SW480 (cell line): ENCODE data around the gene KRT32.

Experiments used
- DNase-seq: peaks from one replicate; pipeline ENCODE4 v3.0.0-alpha.2; 2016; ENCODE audit warnings: low spot score

The KRT32 gene

GRCh38 chr17:41466988-41467387, at the start of gene KRT32:
TSS of gene KRT32 (minus strand) at chr17:41467386. CDS start at chr17:41467325, 61 bp downstream.
- no peak for DNase-seq

DNA sequence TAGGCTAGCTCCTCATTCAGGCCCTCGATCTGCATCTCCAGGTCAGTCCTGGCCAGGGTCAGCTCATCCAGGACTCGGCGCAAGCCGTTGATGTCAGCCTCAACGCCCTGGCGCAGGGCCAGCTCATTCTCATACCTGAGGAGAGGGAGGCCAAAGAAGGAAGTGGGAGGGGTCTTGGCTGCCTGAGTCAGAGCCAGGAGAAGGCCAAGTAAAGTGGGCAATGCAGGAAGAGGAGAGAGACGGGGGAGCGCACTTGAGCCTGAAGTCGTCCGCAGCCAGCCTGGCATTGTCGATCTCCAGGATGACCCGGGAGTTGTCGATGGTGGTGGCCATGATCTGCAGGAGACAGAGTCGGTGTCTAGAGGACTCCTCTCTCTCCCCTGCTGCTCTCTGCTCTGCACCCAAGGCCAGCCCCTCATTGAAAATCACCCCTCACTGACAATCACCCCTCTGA, 49.7 kb upstream of the KRT32 start:
- no peak for DNase-seq

GRCh38 chr17:41516147-41516829, 49.1 kb upstream of the KRT32 start:
- no peak for DNase-seq

GRCh38 chr17:41513168-41513547, 46.0 kb upstream of the KRT32 start:
- DNase-seq = no peak

GRCh38 chr17:41512546-41513167, 45.5 kb upstream of the KRT32 start:
- no peak for DNase-seq

- DNase-seq = no peak
These were observed 44.5 kb upstream of the KRT32 start for GRCh38 chr17:41511716-41512115.

DNA sequence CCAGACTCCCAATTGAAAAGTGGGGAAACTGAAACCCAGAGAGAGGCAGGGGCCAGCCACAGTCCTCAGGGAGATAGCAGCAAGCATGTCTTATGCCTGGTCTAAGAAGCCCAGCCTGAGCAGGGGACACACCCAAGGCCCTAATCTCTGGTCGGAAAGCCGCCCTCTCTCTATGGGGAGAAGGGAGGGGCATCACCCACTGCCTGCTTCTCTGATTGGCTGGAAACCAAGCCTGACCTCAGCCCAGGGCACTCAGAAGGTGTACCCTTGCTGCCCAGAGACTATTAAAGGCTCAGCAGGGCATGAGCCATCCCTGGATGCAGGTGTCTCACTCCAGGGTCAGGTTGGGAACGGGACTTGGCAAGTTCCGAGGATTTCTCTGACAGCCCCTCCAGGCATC, 43.9 kb upstream of the KRT32 start:
- DNase-seq = no peak

DNA sequence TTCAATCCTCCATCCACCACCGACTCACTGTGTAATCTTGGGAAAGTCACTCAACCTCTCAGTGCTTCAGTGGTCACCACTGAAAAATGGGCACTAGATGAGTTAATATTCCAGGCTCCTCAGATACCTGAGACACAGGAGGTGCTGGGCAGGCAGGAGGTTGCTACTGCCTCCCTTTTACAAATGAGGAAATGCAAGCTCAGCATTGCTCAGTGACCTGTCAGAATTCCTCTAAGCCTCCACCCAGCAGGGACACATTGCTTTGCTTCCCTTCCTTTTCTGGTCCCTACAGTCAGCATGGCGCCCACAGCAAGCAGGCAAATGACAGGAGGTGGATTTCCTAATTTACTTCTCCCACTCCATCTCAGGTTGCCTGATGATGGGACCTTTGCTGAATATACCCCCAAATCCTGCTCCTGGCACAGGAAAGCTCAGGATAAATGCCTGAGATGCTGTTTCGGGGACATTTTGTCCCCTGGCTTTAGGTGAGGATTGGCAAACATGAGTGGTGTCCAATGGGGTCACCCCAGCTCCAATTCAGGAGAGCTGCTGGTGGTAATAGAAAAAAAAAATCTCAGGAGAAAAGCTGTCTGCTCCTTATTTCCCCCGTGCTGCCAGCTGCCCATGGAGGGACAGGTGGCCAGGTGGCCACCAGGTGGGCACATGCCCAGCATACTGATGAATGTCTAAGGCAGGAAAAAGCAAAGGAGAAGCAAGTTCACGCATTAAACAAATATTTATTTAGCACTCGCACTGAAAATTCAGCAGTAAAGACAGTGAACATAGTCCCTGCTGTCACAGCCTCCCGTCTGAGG, 43.3 kb upstream of the KRT32 start:
- no peak for DNase-seq

- no peak for DNase-seq
These were observed 40.2 kb upstream of the KRT32 start for GRCh38 chr17:41507315-41507880.

- peak; percentile 78 for DNase-seq
These were observed 38.9 kb upstream of the KRT32 start for GRCh38 chr17:41505809-41506767.

DNA sequence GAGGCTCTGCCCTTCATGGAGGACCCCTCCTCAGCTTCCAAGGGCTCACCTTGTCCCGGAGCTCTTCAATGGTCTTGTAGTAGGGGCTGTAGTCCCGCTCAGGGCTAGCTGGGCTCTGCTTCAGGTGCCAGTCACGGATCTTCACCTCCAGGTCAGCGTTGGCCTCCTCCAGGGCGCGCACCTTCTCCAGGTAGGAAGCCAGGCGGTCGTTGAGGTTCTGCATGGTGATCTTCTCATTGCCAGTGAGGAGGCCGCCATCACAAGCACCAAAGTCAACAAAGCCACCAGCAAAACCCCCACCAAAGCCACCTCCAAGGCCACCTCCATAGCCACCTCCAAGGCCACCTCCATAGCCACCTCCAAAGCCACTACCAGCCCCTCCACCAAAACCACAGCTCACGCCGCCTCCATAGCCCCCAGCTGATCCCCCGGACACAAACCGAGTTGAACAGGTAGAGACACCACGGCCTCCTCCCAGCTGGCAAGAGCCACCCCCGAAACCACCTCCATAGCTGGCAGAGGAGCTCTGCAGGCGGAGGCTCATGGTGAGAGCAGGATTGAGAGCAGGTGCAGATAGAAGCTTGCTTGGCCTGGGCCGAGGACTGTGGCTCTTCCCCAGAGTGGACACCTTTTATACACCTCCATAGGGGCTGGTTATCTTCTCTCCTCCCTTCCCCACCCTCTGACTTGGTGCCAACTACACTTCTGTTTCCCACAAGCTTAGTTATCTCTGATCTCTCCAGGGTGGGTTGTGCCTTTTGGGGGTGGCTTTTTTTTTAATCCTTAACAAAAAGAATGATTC, 38.0 kb upstream of the KRT32 start, which contains the start of gene KRT13:
Gene KRT13, minus strand, starts transcription at position 606 of the 802 bp plus-strand sequence. Its CDS starts 62 bp downstream, at position 544.
- DNase-seq = peak; percentile 62

DNA sequence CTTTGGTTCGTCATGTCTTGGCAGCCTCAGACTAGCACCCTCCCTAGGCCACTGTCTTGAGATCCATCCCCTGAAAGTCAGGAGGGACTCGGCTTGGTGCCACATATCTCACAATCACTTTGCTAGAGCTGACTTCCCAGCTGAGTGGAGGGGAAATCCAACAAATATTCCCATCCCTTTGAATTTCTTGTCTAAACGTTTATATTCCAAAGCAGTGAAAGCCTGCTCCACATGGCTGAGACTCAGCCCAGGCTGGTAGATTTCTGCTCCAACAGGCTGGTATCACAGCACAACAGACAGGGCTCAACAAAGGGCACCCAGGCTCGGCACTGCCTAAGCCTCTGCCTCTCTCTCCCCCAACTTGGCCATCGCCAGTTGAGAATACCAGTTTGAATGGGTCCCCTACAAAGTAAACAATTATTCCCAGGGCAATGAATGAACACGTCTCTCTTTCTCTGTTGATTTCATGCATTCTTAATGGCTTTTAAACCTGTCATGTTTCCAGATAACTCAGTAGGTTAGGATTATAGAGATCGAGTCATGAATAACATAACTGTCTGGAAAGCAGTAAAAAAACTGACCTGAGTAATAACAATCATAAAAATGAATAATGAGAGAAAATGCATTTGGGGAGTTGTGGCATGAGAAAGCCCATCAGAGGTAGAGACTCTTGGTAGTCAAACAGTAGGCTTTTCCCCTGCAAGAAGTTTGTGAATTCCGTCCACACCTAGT, 37.2 kb upstream of the KRT32 start:
- no peak for DNase-seq

DNA sequence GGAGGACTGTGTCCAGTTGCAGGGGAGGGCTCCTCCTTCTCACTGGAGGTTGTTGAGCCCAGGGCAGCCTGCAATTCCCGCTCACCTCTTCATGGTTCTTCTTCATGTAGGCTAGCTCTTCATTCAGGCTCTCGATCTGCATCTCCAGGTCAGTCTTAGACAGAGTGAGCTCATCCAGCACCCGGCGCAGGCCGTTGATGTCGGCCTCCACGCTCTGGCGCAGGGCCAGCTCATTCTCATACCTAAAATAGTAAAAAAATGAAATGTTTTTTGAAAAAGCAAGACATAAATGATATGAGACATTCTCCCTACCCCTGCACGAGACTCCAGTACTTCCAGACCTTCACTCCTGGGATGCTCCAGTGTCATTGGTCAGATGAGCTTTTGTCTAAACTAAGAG, 36.0 kb upstream of the KRT32 start:
- no peak for DNase-seq

- DNase-seq = peak; percentile 83
These were observed 33.1 kb upstream of the KRT32 start for GRCh38 chr17:41500131-41500911.

DNA sequence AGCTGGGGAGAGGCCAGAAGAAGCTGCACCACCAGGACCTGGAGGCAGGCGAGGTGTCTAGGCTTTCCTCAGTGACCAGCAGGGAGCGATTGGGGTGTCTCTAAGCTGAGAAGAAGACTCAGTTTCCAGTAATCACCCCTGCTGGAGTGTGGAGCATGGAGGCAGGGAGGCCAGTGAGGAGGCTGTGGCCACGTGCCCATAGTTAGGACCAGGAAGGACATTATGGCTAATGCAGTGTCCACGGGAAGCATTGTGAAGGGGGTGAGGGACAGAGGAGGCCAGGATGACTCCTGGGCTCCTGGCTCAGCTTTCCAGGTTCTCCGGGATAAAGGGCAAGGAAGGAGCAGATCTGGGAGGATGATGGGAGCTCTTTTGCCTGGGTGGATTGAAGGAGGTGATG, 32.5 kb upstream of the KRT32 start:
- DNase-seq = no peak

DNA sequence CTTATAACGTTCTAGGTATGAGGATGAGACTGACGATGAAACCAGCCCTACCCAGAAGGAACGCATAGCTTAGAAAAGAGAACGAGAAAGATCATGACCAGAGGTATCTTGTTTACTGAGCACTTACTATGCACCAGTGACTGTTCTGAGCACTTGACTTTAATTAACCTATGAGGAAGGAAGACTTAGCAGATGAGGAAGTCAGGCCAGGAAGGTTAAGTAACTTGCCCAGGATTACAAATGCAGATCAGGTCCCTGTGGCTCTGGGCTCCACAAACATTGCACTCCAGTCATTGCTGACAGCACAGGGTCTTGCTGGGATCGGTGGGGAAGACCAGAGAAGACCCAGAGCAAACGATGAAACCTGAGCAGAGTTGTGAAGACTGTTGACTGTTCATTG, 31.1 kb upstream of the KRT32 start:
- no peak for DNase-seq

DNA sequence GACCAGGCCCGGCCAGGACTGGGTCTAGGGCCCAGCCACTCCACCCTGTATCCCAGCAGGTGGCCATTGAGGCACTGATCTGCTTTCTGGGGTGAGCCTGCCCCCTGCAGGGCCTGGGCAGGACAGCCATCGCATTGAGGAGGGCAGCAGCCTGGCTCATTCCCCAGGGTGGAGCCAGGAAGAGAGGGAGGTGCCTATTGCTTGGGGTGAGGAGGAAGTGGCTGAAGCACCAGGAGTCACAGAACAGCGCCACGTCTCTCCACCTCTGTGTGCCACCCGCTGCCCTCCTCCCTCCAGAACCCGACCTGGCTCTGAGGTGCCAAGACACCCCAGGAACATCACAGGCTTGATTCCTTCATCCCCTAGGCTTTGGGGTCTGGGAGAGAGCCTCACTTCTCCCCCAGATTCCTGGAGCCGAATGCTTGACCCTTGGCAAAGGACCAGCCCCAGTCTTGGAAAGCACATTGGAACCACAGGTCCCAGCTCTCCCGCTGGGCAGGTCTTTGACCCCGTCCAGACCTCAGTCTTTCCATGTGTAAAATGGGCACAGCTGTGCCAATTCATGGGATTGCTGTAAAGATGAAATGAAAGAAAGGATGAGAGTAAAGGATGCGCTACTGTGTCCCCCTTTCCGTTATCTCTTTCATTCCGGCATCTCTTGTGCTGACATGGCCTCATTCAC, 29.8 kb upstream of the KRT32 start:
- DNase-seq = peak; percentile 93

- DNase-seq = peak; percentile 47
These were observed 27.3 kb upstream of the KRT32 start for GRCh38 chr17:41494524-41494923.
